ENCODE data around the gene GRID2IP. TPM values are rescaled to one million over a fixed set of nuclear protein-coding genes. Genes with fewer than 3 reads are reported as not detected.

The GRID2IP gene
- 0.24 TPM in 1 of 2 replicates, not detected in the other for total RNA-seq

DNA sequence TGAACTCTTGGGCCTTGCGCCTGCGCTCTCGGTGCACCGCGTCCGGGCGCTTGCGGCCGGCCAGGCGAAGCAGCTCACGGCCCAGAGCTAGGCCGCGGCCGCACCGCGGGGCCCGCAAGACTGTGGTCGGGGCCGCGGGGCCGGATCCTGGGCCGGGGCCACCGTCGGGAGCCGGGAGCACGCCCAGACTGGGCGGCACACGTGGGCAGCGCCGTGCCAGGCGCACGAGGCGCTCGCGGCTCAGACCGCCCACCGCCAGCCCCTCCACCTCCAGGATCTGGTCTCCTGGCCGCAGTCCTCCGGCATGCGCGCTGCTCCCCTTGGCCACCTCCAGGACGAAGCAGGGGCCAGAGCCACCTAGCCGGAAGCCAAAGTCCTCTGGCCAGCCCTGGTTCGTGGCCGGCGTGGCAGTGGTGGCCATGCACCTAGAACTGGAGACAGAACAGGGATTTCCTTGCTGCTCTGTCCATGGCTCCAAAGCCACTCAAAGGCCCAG is at the start of gene GRID2IP:
Gene GRID2IP (minus strand): TSS at position 446 of the 496 bp plus-strand sequence. CDS start 25 bp downstream, at position 421.

GRCh38 chr7:6589829-6590644 is 38.8 kb upstream of the GRID2IP start, which contains the start of gene INTS15:
TSS of gene INTS15 (plus strand) at chr7:6590021. CDS start at chr7:6590284, 263 bp downstream.

DNA sequence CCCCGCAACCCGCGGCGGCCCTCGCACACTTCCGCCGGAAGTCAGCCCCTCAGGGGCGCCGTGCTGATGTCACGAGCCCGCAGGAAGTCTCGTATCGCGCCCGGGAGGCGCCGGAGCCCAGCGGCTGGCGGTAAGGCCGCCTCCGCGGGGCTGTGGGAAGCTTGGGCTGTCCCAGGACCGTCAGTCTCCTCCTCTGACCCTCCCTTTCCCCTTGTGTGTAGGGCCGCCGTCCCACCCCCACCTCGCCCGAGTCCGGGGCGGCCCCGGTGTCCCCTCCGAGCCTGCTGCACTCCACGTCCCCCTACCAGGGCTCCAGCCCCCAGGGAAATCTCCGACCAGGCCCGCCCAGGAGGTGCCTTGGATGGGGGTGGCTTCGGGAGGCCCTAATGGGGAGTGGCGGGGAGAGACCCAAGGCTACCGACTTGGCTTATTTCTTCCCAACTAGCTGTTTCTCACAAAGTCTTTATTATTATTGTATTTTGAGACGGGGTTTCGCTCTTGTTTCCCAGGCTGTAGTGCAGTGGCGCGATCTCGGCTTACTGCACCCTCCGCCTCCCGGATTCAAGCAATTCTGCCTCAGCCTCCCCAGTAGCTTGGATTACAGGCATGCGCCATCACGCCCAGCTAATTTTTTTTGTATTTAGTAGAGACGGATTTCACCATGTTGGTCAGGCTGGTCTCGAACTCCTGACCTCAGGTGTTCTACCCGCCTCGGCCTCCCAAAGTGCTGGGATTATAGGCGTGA is 26.3 kb upstream of the GRID2IP start, which contains the start of gene ZDHHC4:
Gene ZDHHC4 (plus strand): TSS at position 86 of the 745 bp plus-strand sequence. CDS start 3,108 bp downstream, outside the sequence.

DNA sequence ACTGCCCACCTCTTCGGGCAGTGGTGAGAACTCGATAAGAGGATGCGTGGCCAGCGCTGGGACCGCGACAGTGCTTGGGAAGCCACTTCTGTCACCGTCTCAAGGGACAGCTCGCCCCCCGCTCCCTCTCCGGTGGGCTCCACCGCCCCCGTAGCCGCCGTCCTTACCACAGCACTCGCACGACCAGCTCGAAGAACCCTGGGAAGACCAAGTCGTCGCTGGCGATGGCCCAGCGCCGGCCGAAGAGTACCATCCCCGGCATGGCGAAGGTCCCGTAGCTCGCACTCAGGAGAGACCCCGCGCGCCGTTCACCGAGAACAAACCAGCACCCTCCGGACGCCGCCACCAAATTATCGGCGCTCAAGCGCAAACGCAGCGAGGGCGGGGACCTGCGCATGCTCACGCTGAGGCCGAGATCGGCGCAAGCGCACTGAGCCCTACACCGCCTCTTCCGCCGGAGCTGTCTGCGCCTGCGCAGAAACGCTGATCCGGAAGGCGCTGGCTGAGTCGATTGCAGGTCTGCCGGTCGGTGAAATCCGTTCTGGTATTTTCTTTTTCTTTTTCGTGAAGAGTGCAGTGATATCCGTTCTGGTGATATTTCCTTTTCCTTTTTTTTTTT is 103.6 kb downstream of the GRID2IP start, which contains the start of gene DAGLB:
Gene DAGLB (minus strand): TSS at position 374 of the 619 bp plus-strand sequence. CDS start 112 bp downstream, at position 262.

Other genes starting within 250 kb of the GRID2IP start
- 37.1 and 44.8 TPM in 2 replicates for gene FAM220A, start 202.5 kb downstream of the GRID2IP start, total RNA-seq
- 96.6 and 97.4 TPM in 2 replicates for gene RAC1, start 176.9 kb downstream of the GRID2IP start, total RNA-seq
- 18.6 and 22.0 TPM in 2 replicates for gene DAGLB, start 103.5 kb downstream of the GRID2IP start, total RNA-seq
- gene KDELR2, start 67.3 kb downstream of the GRID2IP start, total RNA-seq: 70.1 and 94.5 TPM in 2 replicates
- 52.8 and 96.1 TPM in 2 replicates for gene ZDHHC4, start 26.0 kb upstream of the GRID2IP start, total RNA-seq
- gene INTS15, start 38.6 kb upstream of the GRID2IP start, total RNA-seq: 7.5 and 8.3 TPM in 2 replicates
- 0.85 and 2.2 TPM in 2 replicates for gene ZNF853, start 64.1 kb upstream of the GRID2IP start, total RNA-seq
- gene ZNF316, start 85.9 kb upstream of the GRID2IP start, total RNA-seq: 15.6 and 19.0 TPM in 2 replicates
- 13.9 and 19.5 TPM in 2 replicates for gene ZNF12, start 155.5 kb upstream of the GRID2IP start, total RNA-seq
- 0.21 TPM in 1 of 2 replicates, not detected in the other for gene RSPH10B2, start 202.6 kb upstream of the GRID2IP start, total RNA-seq

All from tracheal epithelial cell (primary cell).